Endothelial cell of umbilical vein (primary cell): ENCODE measurements around the gene MAD2L2. TPM values are rescaled to one million over a fixed set of nuclear protein-coding genes. Genes with fewer than 3 reads are reported as not detected.

ENCODE experiments used
- BruUV-seq: library from RNA; stranded (reverse); fragments of 400-500 nt; replicated peaks from 2 replicates; lab custom pipeline; 2021; lab: Mats Ljungman, UMichigan
- CTCF ChIA-PET: fragments of 300-600, 350-600 bp; sonication (Branson Sonifier 250); formaldehyde crosslinking; loops from one replicate; lab custom pipeline; 2021; ENCODE audit warnings: antibody characterized with exemption, inconsistent platforms; lab: Charles Lee
- POLR2A ChIA-PET: fragments of 300-600, 350-600 bp; sonication (Branson Sonifier 250); formaldehyde crosslinking; loops from one replicate; lab custom pipeline; 2021; ENCODE audit warnings: antibody characterized with exemption, inconsistent platforms; lab: Charles Lee
- DNase-seq: peaks from one replicate; pipeline ENCODE4 v3.0.0-alpha.2; 2011; ENCODE audit warnings: low read depth, low spot score
- FAIRE-seq: peaks from 2 replicates; lab custom pipeline; 2011; peaks lifted over from hg19 to GRCh38; lab: Jason Lieb, UNC
- H2AFZ ChIP-seq: 2 replicates; pipeline ENCODE4 v1.6.0; 2012; ENCODE audit warnings: low read depth, low read length, control low read depth, inconsistent platforms
- H3K27ac ChIP-seq: 2 replicates; pipeline ENCODE4 v1.5.1; 2011; ENCODE audit warnings: low read depth, mild to moderate bottlenecking, control low read depth, low read length, moderate library complexity; ENCODE audit not compliant: insufficient read depth
- H3K27me3 ChIP-seq, 2 experiments: 2 replicates each; pipeline versions ENCODE4 v1.6.0 to v1.6.1; 2011; ENCODE audit warnings: low read length in 2 of 2, mixed read lengths in 1 of 2; ENCODE audit not compliant: control insufficient read depth in 2 of 2, insufficient read depth in 2 of 2
- H3K36me3 ChIP-seq, 2 experiments: 2 replicates in 1 of 2; 3 replicates in 1 of 2; pipeline ENCODE4 v1.5.1; 2011; ENCODE audit warnings: low read length in 2 of 2, mild to moderate bottlenecking in 1 of 2, moderate library complexity in 1 of 2; ENCODE audit not compliant: control insufficient read depth in 2 of 2, insufficient read depth in 2 of 2; ENCODE audit errors: extremely low read depth in 1 of 2
- H3K4me1 ChIP-seq: 3 replicates; pipeline ENCODE4 v1.5.1; 2011; ENCODE audit warnings: mild to moderate bottlenecking, low read length; ENCODE audit not compliant: control insufficient read depth, insufficient read depth; ENCODE audit errors: extremely low read depth
- H3K4me2 ChIP-seq: 2 replicates; pipeline ENCODE4 v1.6.1; 2011; ENCODE audit warnings: low read length, control low read depth, mixed read lengths; ENCODE audit not compliant: insufficient read depth
- H3K4me3 ChIP-seq, 3 experiments: fragments of 200-600 bp in 1 of 3; sonication (generic), shearing (Covaris generic) in 1 of 3; replicated peaks in 1 of 3; 2 replicates each; pipeline ENCODE4 v1.5.1; 2011 to 2016; ENCODE audit warnings: control low read depth in 3 of 3, low read length in 3 of 3, mild to moderate bottlenecking in 2 of 3, inconsistent platforms in 1 of 3, low read depth in 1 of 3, moderate library complexity in 1 of 3; ENCODE audit not compliant: insufficient read depth in 1 of 3
- H3K79me2 ChIP-seq: 2 replicates; pipeline ENCODE4 v1.6.0; 2012; ENCODE audit warnings: low read length, inconsistent platforms; ENCODE audit not compliant: control insufficient read depth, insufficient read depth
- H3K9ac ChIP-seq: replicated peaks from 2 replicates; pipeline ENCODE3; 2011; ENCODE audit warnings: low read length, control low read depth; ENCODE audit not compliant: insufficient read depth; ENCODE audit errors: extremely low read depth
- H3K9me1 ChIP-seq: replicated peaks from 3 replicates; pipeline ENCODE4 v1.6.0; 2011; ENCODE audit warnings: mild to moderate bottlenecking, low read length; ENCODE audit not compliant: control insufficient read depth, insufficient read depth; ENCODE audit errors: extremely low read depth
- H3K9me3 ChIP-seq: replicated peaks from 2 replicates; pipeline ENCODE4 v1.5.1; 2012; ENCODE audit warnings: low read length, inconsistent platforms; ENCODE audit not compliant: control insufficient read depth, insufficient read depth
- H4K20me1 ChIP-seq: replicated peaks from 2 replicates; pipeline ENCODE3; 2011; ENCODE audit warnings: mild to moderate bottlenecking, low read length; ENCODE audit not compliant: control insufficient read depth, insufficient read depth; ENCODE audit errors: extremely low read depth
- CTCF ChIP-seq, 2 donors: IDR thresholded peaks; 1 replicate in 1 of 2; 2 replicates in 1 of 2; pipeline ENCODE4 v1.5.1; 2011; ENCODE audit warnings: low read length in 2 of 2, mild to moderate bottlenecking in 2 of 2, moderate library complexity in 2 of 2, control low read depth in 1 of 2, inconsistent platforms in 1 of 2, low read depth in 1 of 2; ENCODE audit not compliant: insufficient read depth in 1 of 2; ENCODE audit errors: extremely low read depth in 1 of 2
- EZH2 ChIP-seq: IDR thresholded peaks from 2 replicates; pipeline ENCODE4 v1.6.1; 2012; ENCODE audit warnings: borderline replicate concordance, low read depth, mild to moderate bottlenecking, moderate library complexity, low read length, inconsistent platforms; ENCODE audit not compliant: severe bottlenecking
- FOS ChIP-seq: IDR thresholded peaks from 2 replicates; pipeline ENCODE4 v1.6.1; 2011; ENCODE audit warnings: mild to moderate bottlenecking, low read length, moderate library complexity, borderline replicate concordance; ENCODE audit not compliant: insufficient read depth
- GATA2 ChIP-seq: IDR thresholded peaks from 2 replicates; pipeline ENCODE4 v1.7.0; 2011; ENCODE audit warnings: low read depth, mild to moderate bottlenecking, moderate library complexity, mixed read lengths, low read length; ENCODE audit not compliant: insufficient read length, insufficient read depth
- JUN ChIP-seq: IDR thresholded peaks from 2 replicates; pipeline ENCODE4 v1.6.1; 2011; ENCODE audit warnings: borderline replicate concordance, low read depth; ENCODE audit not compliant: insufficient read length, insufficient read depth
- MAX ChIP-seq: IDR thresholded peaks from 2 replicates; pipeline ENCODE4 v1.6.1; 2011; ENCODE audit not compliant: insufficient read depth, insufficient read length
- MYC ChIP-seq: IDR thresholded peaks from one replicate; pipeline ENCODE4 v1.6.1; 2011; ENCODE audit warnings: mild to moderate bottlenecking, low read depth, low read length
- POLR2A ChIP-seq: IDR thresholded peaks from 2 replicates; pipeline ENCODE4 v1.6.1; 2012; ENCODE audit warnings: low read depth, mild to moderate bottlenecking, control low read depth, low read length
- POLR2AphosphoS5 ChIP-seq: IDR thresholded peaks from 2 replicates; pipeline ENCODE4 v1.6.1; 2012; ENCODE audit warnings: low read depth, mild to moderate bottlenecking, control low read depth, low read length, moderate library complexity; ENCODE audit not compliant: insufficient read depth
- dilution Hi-C: fragments of 300-500 bp; cut with MboI; formaldehyde crosslinking; loops from one replicate; pipeline ENCODE4 v1.15.0; 2019; ENCODE audit warnings: low sequenced_read_pairs; ENCODE audit not compliant: extremely low pct_ligation_motif_present
- intact Hi-C: fragments of 100-400 bp; cut with micrococcal nuclease; formaldehyde crosslinking; loops from one replicate; pipeline ENCODE4 v1.10.0; 2022
- polyA plus RNA-seq, 4 experiments: library from polyadenylated mRNA; depleted of rRNA in 3 of 4; stranded (reverse) in 3 of 4; unstranded in 1 of 4; fragments of >200 nt; gene quantifications; 2 replicates each; pipeline versions ENCODE4 v1.2.1 to v1.2.3, GENCODE V29; 2011 to 2012; ENCODE audit warnings: missing spikeins in 1 of 4
- total RNA-seq: library from RNA; stranded (reverse); gene quantifications from 2 replicates; pipeline ENCODE4 v1.2.3, GENCODE V29; 2021

MAD2L2 gene
- total and polyA plus RNA-seq, 2 donors (not counting 3 experiments of a cell fraction or from before 2014, with no cell fraction given), result 35.9 to 74.2 TPM

GRCh38 chr1:11728126-11728806 is 47.3 kb upstream of the MAD2L2 start:
- Histone ChIP-seq H3K9me1 (no peaks in the 10 kb centered on the region), H3K9ac (no peak overlapping the region), H2AFZ (no peak overlapping the region), H4K20me1 (no peaks in the 10 kb centered on the region), H3K27ac (no peak overlapping the region), H3K4me1 (peaks cover 21% of the 10 kb centered on the region), H3K36me3 (no peaks in the 10 kb centered on the region), H3K79me2 (no peaks in the 10 kb centered on the region), H3K4me2 (no peak overlapping the region), H3K27me3 (peaks cover 0 to under 1% of the 10 kb centered on the region in 2 experiments), H3K4me3 (no peak overlapping the region), H3K9me3 (no peaks in the 10 kb centered on the region)
- intact Hi-C loops (no loop called here), dilution Hi-C loops (no loop called here)
- TF ChIP-seq GATA2 (no peak), MAX (no peak), POLR2AphosphoS5 (no peak), EZH2 (no peak), POLR2A (no peak), FOS (no peak), JUN (no peak), MYC (no peak), CTCF (IDR thresholded peaks at IDR 0.05; ENCODE audit: extremely low read depth in 1 of 2, insufficient read depth in 1 of 2, low read depth in 1 of 2, low read length in 2 of 2) (no peak)
- no TSS peak for BruUV-seq
- POLR2A ChIA-PET, result no interaction called here
- DNase-seq (no peak), FAIRE-seq (no peak)
- CTCF ChIA-PET, result interaction anchor here (0.8 kb wide), 1 partner anchor 17 kb away, joined by 3 read pairs; no protein-coding TSS in a partner anchor
